Measurements from ENCODE around the gene VWF.

The VWF gene

GRCh38 chr12:5944053-5944452 is 180.4 kb downstream of the VWF start:
- DNase-seq, result no peak

DNA sequence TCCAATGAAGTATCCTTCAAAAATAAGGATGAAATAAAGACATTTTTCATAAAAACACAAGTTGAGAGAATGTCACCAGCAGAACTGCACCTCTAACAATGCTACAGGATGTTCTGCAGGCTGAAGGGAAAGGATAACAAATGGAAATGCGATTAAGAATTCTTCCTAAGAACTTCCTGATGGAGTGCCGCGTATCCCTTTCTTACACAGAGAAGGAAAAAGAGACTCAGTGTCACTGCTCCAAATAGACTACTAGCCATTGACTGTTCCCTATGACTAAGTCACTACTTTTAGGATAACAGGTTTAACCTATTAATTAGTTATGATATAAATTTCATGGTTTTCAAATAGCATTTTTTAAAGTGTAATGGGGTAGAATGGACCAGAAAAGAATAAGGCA is 182.6 kb downstream of the VWF start:
- no peak for DNase-seq

DNA sequence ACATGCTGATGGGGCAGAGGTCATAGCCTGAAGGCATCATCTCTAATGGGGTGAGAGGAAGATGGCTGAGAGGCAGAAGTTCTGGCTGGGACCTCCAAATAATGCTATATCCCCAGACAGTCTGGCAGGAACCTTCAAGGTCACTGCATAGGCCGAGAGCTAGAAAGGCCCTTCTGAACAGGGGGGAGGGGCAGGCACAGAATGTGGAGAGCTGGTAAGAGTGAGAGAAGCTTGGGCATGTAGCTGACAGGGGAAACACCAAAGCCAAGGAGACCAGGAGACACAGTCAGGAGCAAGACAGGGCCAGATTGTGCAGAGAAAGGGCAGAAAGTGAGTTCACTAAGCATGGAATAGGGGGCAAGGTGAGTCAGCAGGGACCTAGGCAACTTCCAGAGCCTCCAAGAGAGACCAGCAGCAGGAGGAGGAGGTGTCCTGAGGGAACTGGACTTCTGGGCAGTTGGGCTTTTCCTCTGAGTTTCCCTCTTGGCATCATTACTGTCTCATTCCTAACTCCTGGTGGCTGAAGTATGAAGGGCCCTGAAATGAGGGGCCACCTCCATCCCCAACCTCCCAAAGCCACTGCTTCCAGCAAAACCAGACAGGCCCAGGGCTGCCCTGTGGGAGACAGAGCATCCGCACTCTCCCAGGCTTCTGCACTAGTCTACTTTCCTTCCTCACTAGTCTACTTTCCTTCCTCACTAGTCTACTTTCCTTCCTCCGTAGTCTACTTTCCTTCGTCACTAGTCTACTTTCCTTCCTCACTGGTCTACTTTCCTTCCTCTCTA is 196.5 kb downstream of the VWF start:
- no peak for DNase-seq

- no peak for DNase-seq
Measured at GRCh38 chr12:5925646-5926045, 198.8 kb downstream of the VWF start.

GRCh38 chr12:5924342-5924741 is 200.1 kb downstream of the VWF start:
- no peak for DNase-seq

DNA sequence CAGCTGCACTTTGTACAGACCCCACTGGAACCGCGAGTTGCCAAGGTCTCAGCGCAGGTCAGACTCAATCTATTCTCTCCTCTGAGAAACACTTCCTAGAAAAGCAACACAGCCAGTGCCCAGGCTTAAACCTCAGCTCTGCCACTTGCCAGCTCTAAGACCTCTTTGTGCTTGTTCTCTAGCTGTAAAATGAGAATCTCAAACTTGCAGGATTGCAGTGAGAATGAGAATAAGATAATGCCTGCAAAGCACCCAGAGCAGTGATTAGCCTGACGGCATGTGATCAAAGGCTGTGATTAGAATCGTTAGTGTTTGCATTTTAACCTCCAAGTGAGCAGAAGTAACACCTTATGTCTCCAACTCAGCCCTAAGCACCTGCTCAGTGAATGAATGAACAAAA is 200.7 kb downstream of the VWF start:
- no peak for DNase-seq

- DNase-seq, result no peak
Measured at GRCh38 chr12:5923043-5923605, 201.3 kb downstream of the VWF start.

- DNase-seq, result no peak
Measured at GRCh38 chr12:5921966-5922899, 202.2 kb downstream of the VWF start.

- no peak for DNase-seq
Measured at GRCh38 chr12:5921027-5921909, 203.2 kb downstream of the VWF start.

- DNase-seq, result no peak
Measured at GRCh38 chr12:5916785-5917290, 207.6 kb downstream of the VWF start.

DNA sequence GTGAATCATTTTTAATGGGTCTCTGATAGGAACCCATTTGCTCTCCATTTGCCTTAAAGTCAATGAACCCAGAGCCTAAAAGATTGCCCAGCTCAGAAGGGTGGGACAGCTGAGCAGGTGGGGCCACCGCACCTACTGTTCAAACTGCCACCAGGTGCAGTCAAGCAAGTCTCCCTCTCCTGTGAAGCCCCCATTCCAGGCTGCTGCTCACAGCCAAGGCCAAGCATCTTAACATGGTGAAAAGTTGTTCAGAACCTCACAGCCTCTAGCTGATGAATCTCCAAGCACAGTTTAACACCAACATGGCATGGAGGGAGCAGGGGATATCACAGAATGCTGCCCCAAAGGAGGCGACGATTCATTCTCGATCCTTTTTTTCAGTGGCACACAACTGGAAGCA is 209.0 kb downstream of the VWF start:
- DNase-seq, result no peak

GRCh38 chr12:5914387-5915149 is 209.9 kb downstream of the VWF start:
- DNase-seq, result no peak

DNA sequence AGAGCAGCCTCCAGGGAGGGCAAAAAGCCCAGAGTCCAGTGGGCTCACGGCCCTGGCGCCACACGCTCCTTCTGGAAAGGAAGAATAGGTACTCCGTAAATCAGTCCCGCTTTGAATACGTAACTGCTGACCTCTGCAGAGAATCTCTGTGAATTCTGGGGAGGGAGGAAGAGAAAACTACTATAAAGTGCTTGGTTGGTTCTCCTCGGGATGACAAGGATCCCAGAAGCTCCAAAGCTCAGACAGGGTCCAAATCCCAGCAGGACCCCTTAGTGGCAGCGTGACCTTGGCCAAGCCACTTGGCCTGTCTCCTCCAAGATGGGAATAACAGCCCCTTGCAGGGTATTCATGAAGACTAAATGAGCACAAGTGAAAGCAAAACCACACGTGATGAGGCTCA is 211.1 kb downstream of the VWF start:
- DNase-seq, result no peak

DNA sequence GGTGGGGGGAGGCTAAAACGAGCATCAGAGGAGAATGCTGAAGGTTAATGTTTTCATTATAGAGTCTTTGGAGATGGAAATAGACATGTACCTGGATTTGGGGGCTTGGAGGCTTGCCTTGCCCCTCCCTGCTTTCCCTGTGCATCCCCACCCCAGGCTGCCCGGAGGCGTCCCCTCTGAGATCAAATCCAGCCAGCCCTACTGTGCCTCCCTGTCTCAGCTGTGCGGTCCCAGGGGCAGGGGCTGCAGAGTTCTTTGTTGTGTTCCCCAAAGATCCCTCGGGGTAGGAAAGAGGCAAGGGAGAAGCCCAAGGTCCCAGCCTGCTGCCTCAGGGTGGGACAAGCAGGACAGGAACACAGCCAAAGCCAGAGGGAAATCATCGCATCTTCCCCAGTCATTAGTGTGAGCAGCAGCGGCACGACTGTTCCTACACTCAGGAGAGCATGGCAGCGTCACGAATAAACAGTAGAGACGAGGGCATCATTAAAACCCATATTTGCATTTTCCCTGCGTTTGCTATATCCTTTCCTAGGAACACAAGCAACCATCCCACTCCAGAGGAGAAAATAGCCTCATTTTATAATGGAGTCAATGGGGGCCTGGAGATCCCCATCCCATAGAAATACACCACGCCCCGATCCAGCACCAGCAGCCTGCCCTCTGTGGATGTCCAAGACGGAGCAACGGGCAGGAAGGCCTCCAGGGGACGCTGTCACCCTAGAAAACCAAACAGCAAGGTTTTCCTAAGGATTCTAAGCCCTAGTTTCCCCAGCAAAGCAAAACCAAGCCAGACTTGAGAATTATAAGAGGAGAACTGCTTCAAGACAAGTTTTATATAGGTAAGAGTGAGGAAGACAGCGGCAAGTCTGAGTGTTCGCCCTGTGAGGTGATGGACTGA is 211.8 kb downstream of the VWF start:
- DNase-seq, result no peak

DNA sequence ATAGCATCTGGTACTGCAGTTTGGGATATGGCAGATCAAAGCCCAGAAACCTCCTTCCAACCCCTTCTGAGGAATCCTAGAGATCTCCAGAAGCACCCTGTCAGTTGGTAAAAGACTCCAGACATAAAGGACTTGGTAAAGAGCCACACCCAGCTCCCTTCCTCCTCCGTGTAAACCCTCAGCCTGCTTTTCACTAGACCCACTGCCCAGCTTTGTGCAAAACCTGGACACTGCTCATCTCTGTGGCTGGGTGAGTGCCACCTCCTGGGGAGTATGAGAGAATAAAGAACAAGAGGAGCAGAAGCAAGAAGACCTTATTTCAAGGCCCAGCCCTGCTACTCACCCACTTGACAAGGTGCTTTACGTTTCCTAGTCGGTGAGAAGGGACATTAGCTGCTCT is 212.5 kb downstream of the VWF start:
- no peak for DNase-seq

DNA sequence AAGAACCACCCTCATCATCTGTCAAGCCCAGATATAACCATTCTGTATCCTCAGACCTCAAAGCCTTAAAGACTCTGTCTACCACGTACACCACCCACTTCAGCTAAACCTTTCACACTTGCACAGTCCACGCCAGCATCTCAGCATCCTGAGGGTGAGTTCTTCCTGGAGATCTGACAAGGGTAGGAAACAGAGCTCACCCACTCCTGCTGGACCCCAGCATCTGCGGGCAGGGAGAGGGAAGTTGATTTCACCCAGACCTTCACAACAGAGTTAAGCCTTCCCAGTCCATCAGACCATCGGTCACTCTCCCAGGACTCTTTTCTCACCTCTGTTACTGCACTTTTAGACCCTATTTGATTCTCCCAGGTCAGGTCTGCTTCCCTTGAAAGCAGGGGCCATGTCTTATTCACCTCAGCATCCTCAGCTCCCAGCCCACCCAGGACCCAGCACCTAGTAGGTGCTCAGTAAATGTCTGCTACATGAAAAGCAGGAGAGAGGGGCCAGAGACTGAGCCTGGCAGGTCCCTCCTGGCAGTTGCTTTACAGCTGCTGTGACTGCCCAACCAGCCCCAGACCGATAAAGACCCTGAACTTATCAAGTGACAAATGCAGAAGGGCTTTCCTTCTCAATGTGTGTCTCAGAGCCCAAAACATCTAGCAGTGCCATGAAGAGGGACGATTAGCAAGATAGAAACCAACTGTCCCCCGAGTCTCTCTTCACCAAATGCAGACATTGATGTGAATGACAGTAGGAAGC is 213.5 kb downstream of the VWF start:
- no peak for DNase-seq

- DNase-seq, result no peak
Measured at GRCh38 chr12:5909560-5909959, 214.9 kb downstream of the VWF start.

DNA sequence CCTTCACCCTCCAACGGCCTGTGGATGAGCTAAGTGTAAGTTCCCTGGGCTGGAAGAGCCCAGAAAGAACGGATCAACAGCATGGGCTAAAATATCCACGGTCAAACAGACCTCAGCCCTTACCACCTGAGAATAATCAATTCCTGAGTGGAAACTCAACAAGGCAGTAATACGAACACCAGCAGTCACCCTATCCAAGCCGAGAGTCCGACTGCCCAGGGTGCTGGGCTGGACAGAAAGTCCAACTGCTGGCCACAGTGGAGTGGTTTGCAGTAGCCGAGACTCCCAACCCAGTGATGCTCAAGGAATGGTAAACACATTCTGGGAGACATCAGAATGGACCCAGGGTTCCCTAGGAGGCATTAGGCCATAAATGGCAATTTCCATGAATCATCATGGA is 216.2 kb downstream of the VWF start:
- no peak for DNase-seq

- DNase-seq, result no peak
Measured at GRCh38 chr12:5907807-5908206, 216.7 kb downstream of the VWF start.

DNA sequence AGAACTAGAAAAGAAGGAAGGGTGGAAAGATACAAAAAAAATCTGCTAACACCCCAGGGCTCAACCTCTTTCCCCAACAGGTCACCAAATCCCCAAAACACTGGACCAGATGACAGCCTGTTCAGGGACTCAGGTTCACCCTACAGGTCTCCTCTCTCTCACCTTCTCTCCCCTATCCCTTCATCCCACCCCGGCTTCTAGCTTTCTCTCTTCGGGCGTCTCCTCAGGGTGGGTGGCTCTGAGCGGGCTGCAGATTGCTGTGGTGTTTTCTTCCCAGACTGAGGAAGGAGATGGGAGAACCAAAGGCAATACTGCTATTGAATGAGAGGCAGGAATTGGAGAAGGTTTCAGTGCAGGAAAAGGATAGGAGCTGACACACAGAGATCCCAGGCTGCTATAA is 218.7 kb downstream of the VWF start:
- no peak for DNase-seq
